H1 (cell line): ENCODE measurements around the gene LITAF. TPM values are rescaled to one million over a fixed set of nuclear protein-coding genes. Genes with fewer than 3 reads are reported as not detected.

Source experiments
- CTCF ChIA-PET: fragments of 300-600 bp; sonication (Branson Sonifier 250); formaldehyde crosslinking; loops from one replicate; lab custom pipeline; 2021; ENCODE audit not compliant: partially characterized antibody; lab: Charles Lee
- POLR2A ChIA-PET: fragments of 300-600 bp; sonication (Branson Sonifier 250); formaldehyde crosslinking; loops from one replicate; lab custom pipeline; 2021; ENCODE audit warnings: inconsistent platforms; ENCODE audit not compliant: partially characterized antibody; lab: Charles Lee
- DNase-seq, 2 experiments: peaks; one replicate each; pipeline versions ENCODE4 v3.0.0 to v3.0.0-alpha.2; 2010 to 2022; ENCODE audit warnings: low spot score in 2 of 2, low read depth in 1 of 2, mixed read lengths in 1 of 2
- FAIRE-seq: peaks from 2 replicates; lab custom pipeline; 2011; peaks lifted over from hg19 to GRCh38; lab: Jason Lieb, UNC
- H2AFZ ChIP-seq: 2 replicates; pipeline ENCODE4 v1.8.1; 2012; ENCODE audit warnings: low read length, inconsistent platforms
- H2AK5ac ChIP-seq: 2 replicates; pipeline ENCODE4 v1.6.1; 2013; ENCODE audit warnings: low read depth, low read length
- H2BK120ac ChIP-seq: replicated peaks from 2 replicates; pipeline ENCODE3; 2013; ENCODE audit warnings: low read depth, low read length, inconsistent platforms
- H2BK12ac ChIP-seq: 2 replicates; pipeline ENCODE4 v1.6.1; 2013; ENCODE audit warnings: low read depth, low read length
- H2BK15ac ChIP-seq: 2 replicates; pipeline ENCODE4 v1.6.1; 2013; ENCODE audit warnings: low read length
- H2BK20ac ChIP-seq: 2 replicates; pipeline ENCODE4 v1.6.1; 2013; ENCODE audit warnings: low read length
- H2BK5ac ChIP-seq: 2 replicates; pipeline ENCODE4 v1.6.1; 2013; ENCODE audit warnings: low read depth, low read length
- H3K14ac ChIP-seq: 2 replicates; pipeline ENCODE4 v1.6.1; 2013; ENCODE audit warnings: inconsistent platforms; ENCODE audit not compliant: insufficient read length
- H3K18ac ChIP-seq: 2 replicates; pipeline ENCODE4 v1.6.1; 2013; ENCODE audit warnings: low read length; ENCODE audit errors: extremely low read depth
- H3K23ac ChIP-seq: 2 replicates; pipeline ENCODE4 v1.6.1; 2013; ENCODE audit warnings: inconsistent platforms; ENCODE audit not compliant: insufficient read length
- H3K23me2 ChIP-seq: 2 replicates; pipeline ENCODE4 v1.6.1; 2013; ENCODE audit warnings: low read depth, low read length
- H3K27ac ChIP-seq: 2 replicates; pipeline ENCODE4 v1.6.1; 2011; ENCODE audit warnings: low read depth, low read length, inconsistent platforms
- H3K27me3 ChIP-seq, 4 experiments: replicated peaks in 1 of 4; 1 replicate in 1 of 4; 2 replicates in 3 of 4; pipeline versions ENCODE4 v1.6.1 to v1.8.1; 2011 to 2013; ENCODE audit warnings: low read length in 3 of 4, mild to moderate bottlenecking in 3 of 4, inconsistent platforms in 2 of 4, mixed read lengths in 2 of 4, moderate library complexity in 1 of 4; ENCODE audit not compliant: control insufficient read depth in 3 of 4, insufficient read depth in 3 of 4; ENCODE audit errors: extremely low read depth in 1 of 4
- H3K36me3 ChIP-seq, 4 experiments: 2 replicates each; pipeline versions ENCODE4 v1.6.1 to v1.8.1; 2011 to 2013; ENCODE audit warnings: mild to moderate bottlenecking in 4 of 4, low read length in 3 of 4, moderate library complexity in 2 of 4, control low read depth in 1 of 4, inconsistent platforms in 1 of 4; ENCODE audit not compliant: insufficient read depth in 4 of 4, control insufficient read depth in 2 of 4
- H3K4ac ChIP-seq: replicated peaks from 2 replicates; pipeline ENCODE3; 2013; ENCODE audit warnings: low read length, low read depth, mixed read lengths, inconsistent platforms; ENCODE audit not compliant: insufficient read length
- H3K4me1 ChIP-seq, 4 experiments: replicated peaks in 1 of 4; 1 replicate in 1 of 4; 2 replicates in 3 of 4; pipeline versions ENCODE4 v1.6.1 to v1.8.1; 2011 to 2013; ENCODE audit warnings: low read length in 3 of 4, inconsistent platforms in 2 of 4, mixed read lengths in 1 of 4; ENCODE audit not compliant: insufficient read depth in 4 of 4, control insufficient read depth in 3 of 4
- H3K4me2 ChIP-seq, 2 experiments: 2 replicates each; pipeline versions ENCODE4 v1.6.1 to v1.8.1; 2011 to 2013; ENCODE audit warnings: low read depth in 2 of 2, low read length in 2 of 2, control low read depth in 1 of 2, inconsistent platforms in 1 of 2, mild to moderate bottlenecking in 1 of 2; ENCODE audit not compliant: insufficient read depth in 1 of 2
- H3K4me3 ChIP-seq, 4 experiments: fragments of 200-600, 300-600 bp in 1 of 4; sonication (generic), shearing (Covaris generic), sonication (Bioruptor Twin) in 1 of 4; 2 replicates each; pipeline versions ENCODE4 v1.5.1 to v1.8.1; 2011 to 2016; ENCODE audit warnings: low read length in 4 of 4, low read depth in 3 of 4, control low read depth in 2 of 4, inconsistent platforms in 2 of 4, mild to moderate bottlenecking in 2 of 4, mixed read lengths in 1 of 4, moderate library complexity in 1 of 4; ENCODE audit not compliant: insufficient read depth in 2 of 4; ENCODE audit errors: extremely low read depth in 1 of 4
- H3K56ac ChIP-seq: replicated peaks from 2 replicates; pipeline ENCODE3; 2013; ENCODE audit warnings: low read depth, mild to moderate bottlenecking, mixed read lengths, low read length, inconsistent platforms; ENCODE audit not compliant: insufficient read length
- H3K79me1 ChIP-seq: 2 replicates; pipeline ENCODE4 v1.6.1; 2013; ENCODE audit warnings: low read depth, low read length, control low read depth
- H3K79me2 ChIP-seq, 2 experiments: 2 replicates each; pipeline versions ENCODE4 v1.6.1 to v1.8.1; 2012 to 2013; ENCODE audit warnings: low read length in 2 of 2, mild to moderate bottlenecking in 2 of 2, inconsistent platforms in 1 of 2; ENCODE audit not compliant: insufficient read depth in 2 of 2, control insufficient read depth in 1 of 2
- H3K9ac ChIP-seq, 4 experiments: replicated peaks in 1 of 4; 1 replicate in 1 of 4; 2 replicates in 3 of 4; pipeline versions ENCODE4 v1.6.1 to v1.8.1; 2011 to 2013; ENCODE audit warnings: low read depth in 3 of 4, low read length in 3 of 4, control low read depth in 2 of 4, mild to moderate bottlenecking in 2 of 4, moderate library complexity in 2 of 4, inconsistent platforms in 1 of 4; ENCODE audit errors: extremely low read depth in 1 of 4
- H3K9me3 ChIP-seq, 2 experiments: 2 replicates each; pipeline versions ENCODE4 v1.6.1 to v1.8.1; 2012 to 2013; ENCODE audit warnings: mild to moderate bottlenecking in 2 of 2, moderate library complexity in 2 of 2, control low read depth in 1 of 2, inconsistent platforms in 1 of 2, low read depth in 1 of 2, low read length in 1 of 2, mixed read lengths in 1 of 2; ENCODE audit not compliant: insufficient read depth in 2 of 2
- H4K20me1 ChIP-seq, 2 experiments: replicated peaks in 1 of 2; 2 replicates each; pipeline versions ENCODE3 to v1.8.1; 2011 to 2013; ENCODE audit warnings: inconsistent platforms in 2 of 2, low read length in 2 of 2, mild to moderate bottlenecking in 1 of 2; ENCODE audit not compliant: insufficient read depth in 2 of 2, control insufficient read depth in 1 of 2
- H4K5ac ChIP-seq: 2 replicates; pipeline ENCODE4 v1.6.1; 2013; ENCODE audit warnings: low read length, low read depth, mixed read lengths, inconsistent platforms; ENCODE audit not compliant: insufficient read length
- H4K8ac ChIP-seq: 2 replicates; pipeline ENCODE4 v1.8.0; 2013; ENCODE audit warnings: mild to moderate bottlenecking, moderate library complexity, low read length, inconsistent platforms; ENCODE audit not compliant: insufficient read depth; ENCODE audit errors: extremely low read depth
- H4K91ac ChIP-seq: replicated peaks from 2 replicates; pipeline ENCODE3; 2013; ENCODE audit warnings: low read length, mixed read lengths, inconsistent platforms; ENCODE audit not compliant: insufficient read length
- KDM5A ChIP-seq: fragments of 200-600 bp; IDR thresholded peaks from 2 replicates; pipeline ENCODE4 v1.7.1; 2012; ENCODE audit warnings: mild to moderate bottlenecking, low read length, inconsistent platforms, mixed read lengths
- RAD21 ChIP-seq, 2 experiments: IDR thresholded peaks in 1 of 2; conservative IDR thresholded peaks in 1 of 2; 2 replicates each; pipeline ENCODE4 v1.6.1; 2011; ENCODE audit warnings: low read depth in 2 of 2, low read length in 2 of 2, improper control_type of control experiment in 1 of 2, inconsistent platforms in 1 of 2, mild to moderate bottlenecking in 1 of 2, moderate library complexity in 1 of 2
- WGBS, 2 experiments: shearing (Covaris generic) in 1 of 2; methylation state at CpG; one replicate each; pipeline versions ENCODE4 v1.1.6 to v1.1.7; 2013 to 2015; ENCODE audit warnings: low lambda C conversion rate in 2 of 2, mixed read lengths in 2 of 2, inconsistent platforms in 1 of 2, low coverage in 1 of 2, missing lambda C conversion rate in 1 of 2; ENCODE audit not compliant: insufficient replicate concordance in 2 of 2, insufficient coverage in 1 of 2, insufficient read length in 1 of 2; ENCODE audit errors: extremely low coverage in 1 of 2, missing lambda C conversion rate in 1 of 2; 5-methylcytosine and 5-hydroxymethylcytosine counted together
- polyA plus RNA-seq, 7 experiments: library from polyadenylated mRNA; depleted of rRNA in 3 of 7; stranded (reverse) in 5 of 7; unstranded in 2 of 7; fragments of >200 nt in 5 of 7; fragments of 200-250 nt in 2 of 7; gene quantifications; 1 replicate in 5 of 7; 2 replicates in 1 of 7; 4 replicates in 1 of 7; pipeline versions ENCODE4 v1.2.1 to v1.2.3, GENCODE V29; 2011 to 2013; ENCODE audit warnings: missing spikeins in 2 of 7, mixed read lengths in 2 of 7
- total RNA-seq: library from RNA; stranded (reverse); fragmentation: NEBNext Ultra II Directional; extraction: Animal tissue kit (Norgen Biotek cat#: 25700); gene quantifications from 2 replicates; pipeline ENCODE4 v1.2.1, GENCODE V29; 2021

Gene LITAF
- total and polyA plus RNA-seq, 2 of the 8 experiments (the other 6 are each of a cell fraction or from before 2014, with no cell fraction given) = 165 to 205 TPM

- CTCF ChIA-PET = no interaction called here
- FAIRE-seq = no peak
Measured at GRCh38 chr16:11624205-11624604, 37.5 kb upstream of the LITAF start.

More at GRCh38 chr16:11624205-11624604, 37.5 kb upstream of the LITAF start:
- Histone ChIP-seq H3K79me1 (no peaks in the 10 kb centered on the region), H3K23ac (no peak overlapping the region), H2BK120ac (no peak overlapping the region), H3K4me2 (no peak overlapping the region), H3K18ac (no peak overlapping the region), H4K20me1 (no peaks in the 10 kb centered on the region), H3K27me3 (no peaks in the 10 kb centered on the region), H3K4me3 (no peak overlapping the region), H3K14ac (no peak overlapping the region), H2BK5ac (no peak overlapping the region), H3K9me3 (no peaks in the 10 kb centered on the region), H3K4me1 (peaks cover 0 to 3% (median under 1%) of the 10 kb centered on the region in 4 experiments; a peak in 3 of 7 replicates), H2AFZ (no peak overlapping the region), H4K91ac (no peak overlapping the region), H2AK5ac (no peak overlapping the region), H3K9ac (no peak overlapping the region), H2BK12ac (no peak overlapping the region), H3K56ac (no peak overlapping the region), H3K4ac (no peak overlapping the region), H4K8ac (no peak overlapping the region), H4K5ac (no peak overlapping the region), H3K27ac (no peak overlapping the region), H3K23me2 (no peaks in the 10 kb centered on the region), H2BK15ac (no peak overlapping the region), H2BK20ac (no peak overlapping the region), H3K79me2 (no peaks in the 10 kb centered on the region), H3K36me3 (no peaks in the 10 kb centered on the region)
- DNase-seq = no peak
- no peak for TF ChIP-seq RAD21 (IDR thresholded peaks at IDR 0.05 in 1 of 2, conservative IDR thresholded peaks at IDR 0.05 in 1 of 2; ENCODE audit: low read depth in 2 of 2, low read length in 2 of 2)
- TF ChIP-seq KDM5A = no peak
- WGBS, 2 experiments = 95% methylated on average over 4 of the region's 4 CpGs; no CpG with 5 or more reads in 1 of the 2 experiments
- POLR2A ChIA-PET = interaction anchor here (3.0 kb wide), 1 partner anchor 12 kb away, joined by 15 read pairs; no protein-coding TSS in a partner anchor
